ENCODE measurements around the gene POLR3E. TPM values are rescaled to one million over a fixed set of nuclear protein-coding genes. Genes with fewer than 3 reads are reported as not detected.

POLR3E gene
- total RNA-seq, 1 experiment from 2014 or later, result 51.9 TPM

DNA sequence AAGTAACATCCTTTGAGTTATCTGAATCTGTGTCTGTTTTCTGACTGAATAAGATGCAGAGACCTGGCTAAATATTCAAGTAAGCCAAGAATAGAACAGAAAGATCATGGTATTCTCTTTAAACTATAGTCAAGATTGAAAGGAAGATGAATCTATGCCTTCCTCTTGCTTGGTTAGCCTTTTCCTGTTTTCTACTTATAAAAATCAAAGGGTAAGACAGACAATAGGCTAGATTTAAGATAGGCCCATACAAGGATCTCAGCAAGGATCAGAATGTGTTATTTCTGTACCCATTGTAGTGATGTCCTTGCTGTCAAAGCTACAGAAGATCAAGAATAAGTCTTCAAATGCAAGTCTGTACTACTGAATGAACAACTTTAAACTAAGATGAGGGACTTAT, 84.2 kb downstream of the POLR3E start:
- Histone ChIP-seq H3K4me3 (no peak overlapping the region), H3K36me3 (no peaks in the 10 kb centered on the region), H3K27me3 (no peaks in the 10 kb centered on the region), H3K9me3 (no peaks in the 10 kb centered on the region)
- no peak for DNase-seq

GRCh38 chr16:22383827-22384226, 86.6 kb downstream of the POLR3E start:
- DNase-seq, result no peak
- Histone ChIP-seq H3K9me3 (no peaks in the 10 kb centered on the region), H3K36me3 (no peaks in the 10 kb centered on the region), H3K27me3 (no peaks in the 10 kb centered on the region), H3K4me3 (no peak overlapping the region)

Other genes starting within 250 kb of the POLR3E start
- not detected in 2 replicates for gene VWA3A, start 204.9 kb upstream of the POLR3E start, total RNA-seq (2014; rRNA removed; shearing (Covaris generic); ENCODE audit: low replicate concordance)
- gene SDR42E2, start 134.9 kb upstream of the POLR3E start, total RNA-seq (2014; rRNA removed; shearing (Covaris generic); ENCODE audit: low replicate concordance), result not detected in 2 replicates
- gene EEF2K, start 91.1 kb upstream of the POLR3E start, total RNA-seq (2014; rRNA removed; shearing (Covaris generic); ENCODE audit: low replicate concordance), result 11.5 and 27.1 TPM in 2 replicates
- 41.9 and 63.4 TPM in 2 replicates for gene CDR2, start 77.2 kb downstream of the POLR3E start, total RNA-seq (2014; rRNA removed; shearing (Covaris generic); ENCODE audit: low replicate concordance)
- 3.4 and 6.2 TPM in 2 replicates for gene NPIPB5, start 213.5 kb downstream of the POLR3E start, total RNA-seq (2014; rRNA removed; shearing (Covaris generic); ENCODE audit: low replicate concordance)

Data from MG63 (cell line).